Thymus (tissue), 11 donors: Measurements from ENCODE around the gene CELSR2. TPM values are rescaled to one million over a fixed set of nuclear protein-coding genes. Genes with fewer than 3 reads are reported as not detected.

Experiments used
- DNase-seq, 9 donors: peaks; one replicate each; pipeline ENCODE4 v3.0.0-alpha.2; 2013; ENCODE audit warnings: low spot score in 9 of 9, low read depth in 6 of 9, missing footprints in 1 of 9
- H3K27ac ChIP-seq, 2 donors: one replicate each; pipeline ENCODE4 v1.5.1; 2013; ENCODE audit warnings: control low read depth in 1 of 2, low read depth in 1 of 2, low read length in 1 of 2, mild to moderate bottlenecking in 1 of 2, moderate library complexity in 1 of 2
- H3K27me3 ChIP-seq, 2 donors: one replicate each; pipeline ENCODE4 v1.5.1; 2013; ENCODE audit warnings: low read length in 1 of 2; ENCODE audit not compliant: control insufficient read depth in 2 of 2, insufficient read depth in 1 of 2
- H3K36me3 ChIP-seq, 2 donors: one replicate each; pipeline ENCODE4 v1.5.1; 2013; ENCODE audit warnings: low read length in 1 of 2, mild to moderate bottlenecking in 1 of 2, moderate library complexity in 1 of 2; ENCODE audit not compliant: control insufficient read depth in 2 of 2, insufficient read depth in 2 of 2
- H3K4me1 ChIP-seq, 2 donors: one replicate each; pipeline ENCODE4 v1.5.1; 2013; ENCODE audit warnings: low read length in 2 of 2; ENCODE audit not compliant: control insufficient read depth in 2 of 2, insufficient read depth in 2 of 2
- H3K4me3 ChIP-seq, 2 donors: one replicate each; pipeline ENCODE4 v1.5.1; 2013; ENCODE audit warnings: low read length in 2 of 2, control low read depth in 1 of 2, mild to moderate bottlenecking in 1 of 2
- H3K9me3 ChIP-seq, 2 donors: one replicate each; pipeline ENCODE4 v1.5.1; 2013; ENCODE audit warnings: low read length in 1 of 2, mild to moderate bottlenecking in 1 of 2; ENCODE audit not compliant: control insufficient read depth in 2 of 2, insufficient read depth in 1 of 2
- WGBS: extraction: QIAGEN DNeasy Blood & Tissue Kit; methylation state at CpG from one replicate; pipeline ENCODE4 v1.1.7; 2013; 5-methylcytosine and 5-hydroxymethylcytosine counted together
- polyA plus RNA-seq: library from polyadenylated mRNA; stranded (reverse); fragments of 200-250 nt; gene quantifications from one replicate; pipeline ENCODE4 v1.2.3, GENCODE V29; 2013
- total RNA-seq: library from RNA; stranded (reverse); fragments of 120-200 nt; gene quantifications from one replicate; pipeline ENCODE4 v1.2.4, GENCODE V29; 2013
- donor health status: healthy.

The CELSR2 gene
- total and polyA plus RNA-seq, 2 donors = 1.2 to 2.5 TPM

DNA sequence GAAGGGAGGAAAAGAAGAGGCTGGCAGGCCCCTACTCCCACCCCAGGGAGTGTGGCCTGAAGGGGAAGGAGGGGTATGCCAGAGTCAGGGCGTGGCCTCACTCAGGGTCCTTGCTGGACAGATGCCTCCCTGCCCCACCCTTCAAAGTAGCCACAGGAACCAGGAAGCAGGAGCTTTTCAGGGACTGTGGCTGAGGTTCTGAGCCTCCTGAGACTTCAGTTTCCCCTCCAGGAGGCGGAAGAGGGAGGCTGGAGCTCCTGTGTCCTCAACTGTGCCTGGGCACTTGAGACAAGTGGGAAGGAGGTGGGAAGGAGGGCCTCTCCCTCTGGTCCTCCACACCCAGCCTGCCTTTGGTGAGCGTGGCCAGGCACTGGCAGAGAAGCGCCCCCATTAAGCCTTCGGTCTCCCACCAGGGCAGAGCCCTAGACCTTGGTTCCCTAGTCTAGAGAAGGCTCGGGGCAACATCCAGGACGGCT is 5.3 kb downstream of the CELSR2 start:
- H3K4me1 ChIP-seq = peaks cover 6 to 21% of the 10 kb centered on the region in 2 donors
- no peak overlapping the region for H3K27ac ChIP-seq
- DNase-seq = no peak
- peaks cover 0 to 1% of the 10 kb centered on the region in 2 donors for H3K36me3 ChIP-seq
- no peak overlapping the region for H3K4me3 ChIP-seq
- peaks cover 0 to 11% of the 10 kb centered on the region in 2 donors for H3K9me3 ChIP-seq
- 93% methylated on average over 7 of the region's 7 CpGs for WGBS
- H3K27me3 ChIP-seq = peaks cover 10 to 22% of the 10 kb centered on the region in 2 donors

GRCh38 chr1:109255097-109255651 is 5.8 kb downstream of the CELSR2 start:
- Histone ChIP-seq H3K9me3 (peaks cover 0 to 11% of the 10 kb centered on the region in 2 donors), H3K4me3 (no peak overlapping the region), H3K27me3 (peaks cover 5 to 19% of the 10 kb centered on the region in 2 donors), H3K4me1 (peaks cover 2 to 19% of the 10 kb centered on the region in 2 donors), H3K36me3 (peaks cover 0 to 2% of the 10 kb centered on the region in 2 donors), H3K27ac (no peak overlapping the region)
- DNase-seq = no peak
- WGBS = 79% methylated on average over 15 of the region's 15 CpGs

GRCh38 chr1:109255678-109256077 is 6.3 kb downstream of the CELSR2 start:
- peaks cover 3 to 14% of the 10 kb centered on the region in 2 donors for H3K27me3 ChIP-seq
- WGBS = 92% methylated on average over 5 of the region's 5 CpGs
- H3K4me1 ChIP-seq = peaks cover 0 to 15% of the 10 kb centered on the region in 2 donors
- no peak overlapping the region for H3K4me3 ChIP-seq
- H3K9me3 ChIP-seq = peaks cover 0 to 6% of the 10 kb centered on the region in 2 donors
- H3K36me3 ChIP-seq = peaks cover 0 to 2% of the 10 kb centered on the region in 2 donors
- no peak overlapping the region for H3K27ac ChIP-seq
- DNase-seq = no peak

- H3K27ac ChIP-seq = no peak overlapping the region
Measured at GRCh38 chr1:109256085-109256484, 6.7 kb downstream of the CELSR2 start.

DNA sequence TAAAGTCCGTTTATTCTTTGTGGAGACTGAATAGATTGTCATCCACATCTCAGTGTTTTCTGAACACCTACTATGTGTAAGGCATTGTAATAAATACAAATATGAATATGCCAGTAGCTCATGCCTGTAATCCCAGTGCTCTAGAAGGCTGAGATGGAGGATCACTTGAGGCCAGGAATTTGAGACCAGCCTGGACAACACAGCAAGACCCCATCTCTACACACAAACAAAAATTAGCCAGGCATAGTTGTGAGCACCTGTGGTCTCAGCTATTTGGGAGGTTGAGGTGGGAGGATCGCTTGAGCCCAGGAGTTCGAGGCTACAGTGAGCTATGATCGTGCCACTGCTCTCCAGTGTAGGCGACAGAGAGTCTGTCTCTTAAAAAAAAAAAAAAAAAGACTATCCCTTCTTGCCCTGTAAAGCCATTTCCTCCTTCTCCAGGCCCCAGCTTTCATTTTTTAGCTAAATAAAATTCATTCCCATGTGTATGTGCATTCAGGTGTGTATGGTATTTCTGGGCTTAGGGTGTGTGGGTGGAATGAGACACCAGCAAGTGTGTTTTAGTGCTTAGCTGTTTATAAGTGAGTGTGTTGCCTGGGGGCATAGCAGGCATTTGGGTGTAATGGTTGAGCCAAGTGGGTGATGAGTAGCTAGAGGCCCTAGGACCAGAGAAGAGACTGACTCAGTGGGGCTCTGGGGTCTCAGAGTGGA is 7.8 kb downstream of the CELSR2 start:
- Histone ChIP-seq H3K9me3 (no peaks in the 10 kb centered on the region), H3K4me3 (no peak overlapping the region), H3K36me3 (peaks cover 0 to 2% of the 10 kb centered on the region in 2 donors), H3K4me1 (peaks cover 0 to 15% of the 10 kb centered on the region in 2 donors), H3K27me3 (peaks cover 0 to 2% of the 10 kb centered on the region in 2 donors), H3K27ac (no peak overlapping the region)
- WGBS = 98% methylated on average over 5 of the region's 5 CpGs
- DNase-seq = no peak

More at GRCh38 chr1:109256085-109256484, 6.7 kb downstream of the CELSR2 start:
- H3K9me3 ChIP-seq = peaks cover 0 to 2% of the 10 kb centered on the region in 2 donors
- peaks cover under 1 to 10% of the 10 kb centered on the region in 2 donors for H3K27me3 ChIP-seq
- H3K4me3 ChIP-seq = no peak overlapping the region
- H3K36me3 ChIP-seq = peaks cover 0 to 2% of the 10 kb centered on the region in 2 donors
- H3K4me1 ChIP-seq = peaks cover 0 to 15% of the 10 kb centered on the region in 2 donors
- no peak for DNase-seq
- 82% methylated on average over 7 of the region's 7 CpGs for WGBS

- no peak overlapping the region for H3K27ac ChIP-seq
- 84% methylated on average over 15 of the region's 15 CpGs for WGBS
- H3K9me3 ChIP-seq = no peaks in the 10 kb centered on the region
- no peak for DNase-seq
- peaks cover 0 to 2% of the 10 kb centered on the region in 2 donors for H3K27me3 ChIP-seq
- H3K4me3 ChIP-seq = no peak overlapping the region
- H3K4me1 ChIP-seq = peaks cover 0 to 15% of the 10 kb centered on the region in 2 donors
- H3K36me3 ChIP-seq = peaks cover 0 to 2% of the 10 kb centered on the region in 2 donors
Measured at GRCh38 chr1:109257682-109258421, 8.5 kb downstream of the CELSR2 start.

DNA sequence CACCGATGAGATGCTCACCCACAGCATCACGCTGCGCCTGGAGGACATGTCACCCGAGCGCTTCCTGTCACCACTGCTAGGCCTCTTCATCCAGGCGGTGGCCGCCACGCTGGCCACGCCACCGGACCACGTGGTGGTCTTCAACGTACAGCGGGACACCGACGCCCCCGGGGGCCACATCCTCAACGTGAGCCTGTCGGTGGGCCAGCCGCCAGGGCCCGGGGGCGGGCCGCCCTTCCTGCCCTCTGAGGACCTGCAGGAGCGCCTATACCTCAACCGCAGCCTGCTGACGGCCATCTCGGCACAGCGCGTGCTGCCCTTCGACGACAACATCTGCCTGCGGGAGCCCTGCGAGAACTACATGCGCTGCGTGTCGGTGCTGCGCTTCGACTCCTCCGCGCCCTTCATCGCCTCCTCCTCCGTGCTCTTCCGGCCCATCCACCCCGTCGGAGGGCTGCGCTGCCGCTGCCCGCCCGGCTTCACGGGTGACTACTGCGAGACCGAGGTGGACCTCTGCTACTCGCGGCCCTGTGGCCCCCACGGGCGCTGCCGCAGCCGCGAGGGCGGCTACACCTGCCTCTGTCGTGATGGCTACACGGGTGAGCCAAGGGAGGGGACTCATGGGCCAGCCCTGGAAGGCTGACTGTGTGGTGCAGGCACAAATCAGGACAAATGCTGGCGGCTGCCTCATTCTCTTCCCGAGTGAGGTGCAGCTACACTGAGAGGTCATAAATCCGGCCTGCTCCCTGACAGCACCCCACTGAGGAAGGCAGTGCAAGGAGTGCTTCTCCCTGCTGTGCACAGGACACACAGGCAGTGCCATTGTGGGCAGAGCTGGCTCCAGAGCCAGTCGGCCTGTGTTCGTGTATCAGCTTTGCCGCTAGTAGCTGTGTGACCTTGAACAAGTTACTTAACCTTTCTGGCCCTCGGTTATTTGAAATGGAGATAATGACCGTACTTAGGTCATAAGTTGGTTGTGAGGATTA is 9.4 kb downstream of the CELSR2 start:
- WGBS = 98% methylated on average over 69 of the region's 69 CpGs
- no peaks in the 10 kb centered on the region for H3K9me3 ChIP-seq
- H3K27ac ChIP-seq = no peak overlapping the region

More for the DNA sequence above, 9.4 kb downstream of the CELSR2 start:
- peaks cover 0 to 2% of the 10 kb centered on the region in 2 donors for H3K36me3 ChIP-seq
- DNase-seq = no peak
- peaks cover 0 to 2% of the 10 kb centered on the region in 2 donors for H3K27me3 ChIP-seq
- peaks cover 0 to 13% of the 10 kb centered on the region in 2 donors for H3K4me1 ChIP-seq
- no peak overlapping the region for H3K4me3 ChIP-seq
